ENCODE results near the gene IGFL2. TPM values are rescaled to one million over a fixed set of nuclear protein-coding genes. Genes with fewer than 3 reads are reported as not detected.
"Not testable (repeated sequence)": the region's sequence is repeated elsewhere in the genome, so short reads cannot be mapped to it uniquely, and the experiment has no call there.

IGFL2 gene
- total RNA-seq, 1 donor from 2014 or later = not detected

DNA sequence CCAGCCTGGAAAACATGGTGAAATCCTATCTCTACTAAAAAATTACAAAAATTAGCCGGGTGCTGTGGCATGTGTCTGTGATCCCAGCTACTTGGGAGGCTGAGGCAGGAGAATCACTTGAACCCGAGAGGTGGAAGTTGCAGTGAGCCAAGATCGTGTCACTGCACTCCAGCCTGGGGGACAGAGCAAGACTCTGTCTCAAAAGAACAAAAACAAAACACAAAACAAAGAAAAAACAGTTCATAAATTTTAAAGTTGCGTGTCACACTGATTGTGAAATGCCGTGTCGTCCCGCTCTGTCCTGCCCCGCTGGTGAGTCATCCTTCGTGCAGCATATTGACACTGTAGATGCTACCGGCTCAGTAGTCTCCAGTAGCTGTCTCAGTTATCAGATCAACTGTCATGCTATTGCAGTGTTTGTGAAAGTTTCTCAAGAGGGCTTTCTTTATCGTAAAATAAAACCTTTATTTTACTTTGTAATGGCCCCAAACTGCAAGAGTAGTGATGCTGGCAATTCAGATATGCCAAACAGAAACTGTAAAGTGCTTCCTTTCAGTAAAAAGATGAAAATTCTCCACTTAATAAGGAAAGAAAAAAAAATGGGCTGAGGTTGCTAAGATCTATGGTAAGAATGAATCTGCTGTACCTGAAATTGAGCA is 45.1 kb downstream of the IGFL2 start:
- no peak for DNase-seq (ENCODE audit: low spot score in 2 of 2)
- no peaks in the 10 kb centered on the region for H3K4me1 ChIP-seq
- H3K36me3 ChIP-seq = no peaks in the 10 kb centered on the region
- H3K9me3 ChIP-seq = no peaks in the 10 kb centered on the region
- TF ChIP-seq, protein P1, sequence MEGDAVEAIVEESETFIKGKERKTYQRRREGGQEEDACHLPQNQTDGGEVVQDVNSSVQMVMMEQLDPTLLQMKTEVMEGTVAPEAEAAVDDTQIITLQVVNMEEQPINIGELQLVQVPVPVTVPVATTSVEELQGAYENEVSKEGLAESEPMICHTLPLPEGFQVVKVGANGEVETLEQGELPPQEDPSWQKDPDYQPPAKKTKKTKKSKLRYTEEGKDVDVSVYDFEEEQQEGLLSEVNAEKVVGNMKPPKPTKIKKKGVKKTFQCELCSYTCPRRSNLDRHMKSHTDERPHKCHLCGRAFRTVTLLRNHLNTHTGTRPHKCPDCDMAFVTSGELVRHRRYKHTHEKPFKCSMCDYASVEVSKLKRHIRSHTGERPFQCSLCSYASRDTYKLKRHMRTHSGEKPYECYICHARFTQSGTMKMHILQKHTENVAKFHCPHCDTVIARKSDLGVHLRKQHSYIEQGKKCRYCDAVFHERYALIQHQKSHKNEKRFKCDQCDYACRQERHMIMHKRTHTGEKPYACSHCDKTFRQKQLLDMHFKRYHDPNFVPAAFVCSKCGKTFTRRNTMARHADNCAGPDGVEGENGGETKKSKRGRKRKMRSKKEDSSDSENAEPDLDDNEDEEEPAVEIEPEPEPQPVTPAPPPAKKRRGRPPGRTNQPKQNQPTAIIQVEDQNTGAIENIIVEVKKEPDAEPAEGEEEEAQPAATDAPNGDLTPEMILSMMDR (IDR thresholded peaks at IDR 0.05) = no peak
- H3K27me3 ChIP-seq = no peaks in the 10 kb centered on the region
- no peak overlapping the region for H3K27ac ChIP-seq
- intact Hi-C loops (cut with DNase I) = no loop called here
- no peak overlapping the region for H3K4me3 ChIP-seq

DNA sequence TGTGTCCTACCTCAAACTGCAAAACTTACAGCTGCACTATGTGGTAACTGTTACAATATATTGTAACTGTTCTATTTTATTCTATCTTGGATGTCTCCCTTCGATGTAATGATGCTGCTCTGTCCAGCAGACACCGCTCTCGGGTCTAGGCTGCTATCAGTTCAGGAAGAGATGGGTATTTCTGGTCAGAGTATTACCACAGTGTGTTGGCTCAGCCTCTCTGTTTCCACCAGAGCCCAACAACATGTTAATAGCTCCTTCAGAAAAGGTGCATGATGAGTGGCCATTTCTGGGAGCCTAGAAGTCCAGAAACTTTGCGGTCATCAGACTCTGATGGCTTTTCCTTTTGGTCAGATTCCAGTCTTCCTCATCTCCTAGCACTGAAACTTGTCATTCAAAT is 45.6 kb downstream of the IGFL2 start:
- TF ChIP-seq, protein P1 (IDR thresholded peaks at IDR 0.05) = no peak
- Histone ChIP-seq H3K36me3 (no peaks in the 10 kb centered on the region), H3K4me3 (no peak overlapping the region), H3K4me1 (no peaks in the 10 kb centered on the region), H3K27ac (no peak overlapping the region), H3K27me3 (no peaks in the 10 kb centered on the region), H3K9me3 (no peaks in the 10 kb centered on the region)
- no peak for DNase-seq (ENCODE audit: low spot score in 2 of 2)
- intact Hi-C loops (cut with DNase I) = no loop called here

DNA sequence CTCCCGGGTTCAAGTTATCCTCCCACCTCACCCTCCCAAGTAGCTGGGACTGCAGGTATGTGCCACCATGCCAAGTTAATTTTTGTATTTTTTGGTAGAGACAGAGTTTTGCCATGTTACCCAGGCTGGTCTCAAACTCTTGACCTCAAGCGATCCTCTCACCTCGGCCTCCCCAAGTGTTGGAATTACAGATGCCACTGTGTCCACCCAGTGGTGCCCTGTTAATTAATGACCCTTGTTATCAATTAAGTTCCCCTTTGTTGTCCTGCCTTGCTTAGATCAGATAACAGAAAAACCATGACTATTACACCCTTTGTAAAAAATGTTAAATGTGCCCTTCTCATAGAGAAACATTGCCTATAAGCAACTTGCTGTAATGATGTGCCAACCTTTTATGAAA is 47.1 kb downstream of the IGFL2 start:
- Histone ChIP-seq H3K4me1 (no peaks in the 10 kb centered on the region), H3K27me3 (no peaks in the 10 kb centered on the region), H3K9me3 (no peaks in the 10 kb centered on the region), H3K4me3 (no peak overlapping the region), H3K36me3 (no peaks in the 10 kb centered on the region), H3K27ac (no peak overlapping the region)
- DNase-seq (ENCODE audit: low spot score in 2 of 2) = no peak
- intact Hi-C loops (cut with DNase I) = no loop called here
- TF ChIP-seq, protein P1 (IDR thresholded peaks at IDR 0.05) = no peak

DNA sequence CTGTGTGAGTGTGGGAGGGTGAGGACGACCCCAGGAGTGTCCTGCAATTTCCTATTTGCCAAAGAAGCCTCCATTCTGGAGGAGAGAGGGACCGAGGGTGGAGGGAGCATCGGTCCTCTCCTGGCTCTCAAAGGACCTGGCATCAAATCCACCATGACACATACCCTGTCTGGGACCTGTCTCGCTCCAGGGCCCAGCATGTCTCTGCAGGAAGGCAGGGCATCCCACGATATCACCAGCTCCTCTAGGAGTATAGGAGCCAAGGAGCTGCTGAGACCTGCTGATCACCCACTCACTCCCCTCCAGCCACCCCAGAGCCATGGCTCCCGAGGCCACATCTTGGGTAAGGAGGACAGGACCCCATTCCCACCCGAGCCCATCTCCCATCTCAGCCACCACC is 47.9 kb downstream of the IGFL2 start:
- H3K4me3 ChIP-seq; H3K9me3 ChIP-seq; H3K27me3 ChIP-seq; DNase-seq (ENCODE audit: low spot score in 2 of 2); H3K36me3 ChIP-seq; intact Hi-C loops (cut with DNase I); H3K4me1 ChIP-seq; H3K27ac ChIP-seq: not testable (repeated sequence)

DNA sequence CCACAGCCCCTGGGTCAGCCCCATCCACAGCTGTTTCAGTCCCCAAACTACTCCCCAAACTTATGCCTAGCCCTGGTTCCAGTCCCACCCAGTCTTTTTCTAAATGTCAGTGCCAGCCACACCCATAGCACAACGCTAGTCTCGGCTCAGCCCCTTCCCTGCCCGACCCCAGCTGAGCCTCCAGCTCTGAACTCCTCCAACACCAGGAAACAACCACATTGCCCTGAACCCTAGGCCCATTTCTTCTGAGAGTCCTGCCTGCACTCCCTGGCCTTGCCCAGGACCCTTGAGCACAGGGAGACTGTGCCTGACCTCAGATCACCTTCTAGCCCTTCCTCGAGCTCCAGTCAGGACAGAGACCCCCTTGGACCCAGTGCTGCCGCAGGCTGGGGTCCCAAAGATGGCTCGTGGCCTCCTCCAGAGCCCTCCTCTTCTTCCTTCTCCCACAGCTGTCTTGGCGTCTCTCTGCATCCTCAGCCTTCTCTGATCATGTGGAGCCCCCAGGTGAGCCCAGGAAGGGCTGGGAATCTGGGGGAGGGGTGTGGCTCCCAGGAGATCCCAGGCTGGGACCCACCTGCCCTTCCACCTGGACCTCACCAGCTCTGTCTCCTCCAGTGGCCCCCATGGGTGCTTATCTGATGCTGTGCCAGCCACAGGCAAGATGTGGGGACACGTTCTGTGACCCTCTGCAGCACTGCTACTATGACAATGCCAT is 48.5 kb downstream of the IGFL2 start:
- Histone ChIP-seq H3K9me3 (no peaks in the 10 kb centered on the region), H3K4me1 (no peaks in the 10 kb centered on the region), H3K27me3 (no peaks in the 10 kb centered on the region), H3K27ac (no peak overlapping the region), H3K36me3 (no peaks in the 10 kb centered on the region), H3K4me3 (no peak overlapping the region)
- intact Hi-C loops (cut with DNase I) = no loop called here
- TF ChIP-seq, protein P1 (IDR thresholded peaks at IDR 0.05) = no peak
- no peak for DNase-seq (ENCODE audit: low spot score in 2 of 2)

DNA sequence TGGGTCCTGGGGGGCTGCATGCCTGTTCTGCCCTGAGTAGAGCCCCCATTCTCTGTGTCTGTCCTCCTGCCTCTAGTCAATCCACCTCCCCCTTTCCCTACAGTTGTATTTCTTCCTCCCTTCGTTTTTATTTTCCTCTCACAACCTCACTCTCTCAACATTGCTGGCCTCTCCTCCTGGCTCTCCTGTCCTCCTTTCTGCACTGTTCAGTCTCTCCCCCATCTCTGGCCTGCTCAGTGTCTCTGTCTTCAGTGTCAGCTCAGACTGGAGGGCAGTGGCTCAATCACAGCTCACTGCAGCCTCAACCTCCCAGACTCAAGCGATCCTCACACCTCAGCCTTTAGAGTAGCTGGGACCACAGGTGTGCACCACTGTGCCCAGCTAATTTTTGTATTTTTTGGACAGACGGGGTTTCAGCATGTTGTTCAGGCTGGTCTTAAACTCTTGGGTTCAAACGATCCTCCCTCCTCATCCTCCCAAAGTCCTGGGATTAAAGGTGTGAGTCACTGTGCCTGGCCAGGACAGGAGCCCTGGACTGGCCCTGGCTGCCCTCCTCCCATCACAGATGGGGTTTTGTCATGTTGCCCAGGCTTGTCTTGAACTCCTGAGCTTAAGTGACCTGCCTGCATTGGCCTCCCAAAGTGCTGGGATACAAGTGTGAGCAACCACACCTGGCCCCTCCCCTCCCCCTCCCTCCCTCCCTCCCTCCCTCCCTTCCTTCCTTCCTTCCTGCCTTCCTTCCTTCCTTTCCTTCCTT is 49.5 kb downstream of the IGFL2 start:
- H3K9me3 ChIP-seq = no peaks in the 10 kb centered on the region
- H3K27ac ChIP-seq = no peak overlapping the region
- H3K36me3 ChIP-seq = no peaks in the 10 kb centered on the region
- no peak for DNase-seq (ENCODE audit: low spot score in 2 of 2)
- no peaks in the 10 kb centered on the region for H3K27me3 ChIP-seq
- H3K4me1 ChIP-seq = no peaks in the 10 kb centered on the region
- intact Hi-C loops (cut with DNase I) = no loop called here
- TF ChIP-seq, protein P1 (IDR thresholded peaks at IDR 0.05) = no peak
- no peak overlapping the region for H3K4me3 ChIP-seq

Data from ascending aorta (tissue), 2 donors.